Left ventricle myocardium inferior (tissue), 1 donor: ENCODE results near the gene SUSD1. TPM values are rescaled to one million over a fixed set of nuclear protein-coding genes. Genes with fewer than 3 reads are reported as not detected.

Experiments
- DNase-seq: peaks from one replicate; pipeline ENCODE4 v3.0.0-alpha.2; 2020
- H3K27ac ChIP-seq: fragments of 200-600 bp; replicated peaks from 2 replicates; pipeline ENCODE4 v1.8.0; 2021
- H3K27me3 ChIP-seq: fragments of 200-600 bp; 2 replicates; pipeline ENCODE4 v1.8.0; 2021; ENCODE audit warnings: low read depth
- H3K36me3 ChIP-seq: fragments of 200-600 bp; 2 replicates; pipeline ENCODE4 v1.8.0; 2021
- H3K4me1 ChIP-seq: fragments of 200-600 bp; 2 replicates; pipeline ENCODE4 v1.8.0; 2021
- H3K4me3 ChIP-seq: fragments of 200-600 bp; 2 replicates; pipeline ENCODE4 v1.8.0; 2021; ENCODE audit warnings: mild to moderate bottlenecking, moderate library complexity
- H3K9me3 ChIP-seq: fragments of 200-600 bp; replicated peaks from 2 replicates; pipeline ENCODE4 v1.8.0; 2021
- CTCF ChIP-seq: fragments of 200-600 bp; IDR thresholded peaks from 2 replicates; pipeline ENCODE4 v1.8.0; 2021; ENCODE audit warnings: antibody characterized with exemption, mild to moderate bottlenecking, borderline replicate concordance
- intact Hi-C: fragments of 100-400 bp; cut with micrococcal nuclease; formaldehyde crosslinking; loops from one replicate; pipeline ENCODE4 v1.11.0; 2022
- total RNA-seq: library from RNA; stranded (reverse); fragmentation: NEBNext Ultra II Directional; extraction: Animal tissue kit (Norgen Biotek cat#: 25700); gene quantifications from one replicate; pipeline ENCODE4 v1.2.1, GENCODE V29; 2021
- donor health status: DM: no; HTN: yes; CAD: no; lungs with severe emphysema.

Gene SUSD1
- total RNA-seq, 1 donor from 2014 or later = 5.1 TPM

GRCh38 chr9:112149211-112149610, 25.9 kb downstream of the SUSD1 start:
- Histone ChIP-seq H3K27ac (no peak overlapping the region), H3K4me3 (no peak overlapping the region), H3K4me1 (no peaks in the 10 kb centered on the region), H3K9me3 (no peaks in the 10 kb centered on the region), H3K36me3 (peaks cover 12% of the 10 kb centered on the region), H3K27me3 (no peaks in the 10 kb centered on the region)
- no peak for DNase-seq
- intact Hi-C loops = no loop called here
- TF ChIP-seq CTCF = no peak

DNA sequence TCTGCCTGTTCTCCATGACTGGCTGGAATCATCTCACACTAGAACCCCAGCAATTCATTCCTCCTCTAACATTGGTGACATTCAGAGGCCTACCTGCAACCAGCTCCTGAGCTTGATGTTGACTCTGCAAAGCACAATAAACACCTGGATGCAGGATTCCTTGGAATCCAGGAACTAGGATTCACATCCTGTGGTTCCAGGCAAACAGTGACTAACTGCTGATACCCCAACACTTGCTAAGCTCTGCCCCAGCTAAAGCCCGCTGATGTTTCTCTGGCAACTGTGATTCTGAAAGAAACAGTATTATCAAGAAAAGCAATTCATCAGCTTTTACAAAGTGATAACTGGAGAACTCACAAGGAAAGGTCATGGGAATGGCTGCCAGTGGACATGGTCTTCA, 29.2 kb downstream of the SUSD1 start:
- Histone ChIP-seq H3K4me1 (no peaks in the 10 kb centered on the region), H3K27me3 (no peaks in the 10 kb centered on the region), H3K36me3 (peaks cover 17% of the 10 kb centered on the region), H3K27ac (no peak overlapping the region), H3K9me3 (no peaks in the 10 kb centered on the region), H3K4me3 (no peak overlapping the region)
- intact Hi-C loops = no loop called here
- no peak for DNase-seq
- no peak for TF ChIP-seq CTCF

DNA sequence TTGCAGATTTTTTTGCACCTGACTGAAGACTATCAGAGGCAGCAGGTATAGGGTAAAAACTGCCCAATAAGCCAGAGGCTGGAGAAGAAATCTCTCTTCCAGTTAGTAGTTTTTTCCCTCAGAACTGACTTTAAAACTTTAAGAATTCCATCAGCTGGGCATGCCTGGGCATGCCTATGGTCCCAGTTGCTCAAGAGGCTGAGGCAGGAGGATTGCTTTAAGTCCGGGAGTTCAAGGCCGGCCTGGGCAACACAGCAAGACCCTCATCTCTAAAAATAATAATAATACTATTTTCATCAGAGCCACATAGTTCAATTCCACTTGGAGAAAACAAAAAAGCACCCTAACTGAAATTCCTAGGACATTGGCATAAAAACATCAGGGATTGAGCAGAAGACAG, 30.3 kb downstream of the SUSD1 start:
- Histone ChIP-seq H3K4me1 (no peaks in the 10 kb centered on the region), H3K27ac (no peak overlapping the region), H3K4me3 (no peak overlapping the region), H3K9me3 (no peaks in the 10 kb centered on the region), H3K27me3 (no peaks in the 10 kb centered on the region), H3K36me3 (peaks cover 18% of the 10 kb centered on the region)
- DNase-seq = no peak
- intact Hi-C loops = no loop called here
- TF ChIP-seq CTCF = no peak

DNA sequence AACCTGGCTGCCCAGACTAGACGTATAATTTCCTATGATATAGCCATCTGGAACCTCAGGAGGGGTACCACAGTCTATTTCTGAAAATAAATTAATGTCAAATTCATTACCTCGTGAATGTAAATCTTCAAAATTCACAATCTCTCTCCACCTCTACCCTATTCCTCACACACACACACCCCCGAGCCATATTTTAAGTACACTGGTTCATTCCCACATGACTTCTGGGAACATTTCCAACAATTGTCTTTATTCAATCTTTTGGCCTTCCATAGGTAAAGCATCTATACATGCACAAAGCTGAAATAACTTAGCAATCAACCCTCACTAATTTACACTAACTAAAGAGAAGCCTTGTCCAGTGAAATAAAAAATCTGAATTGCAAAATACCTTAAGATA, 32.7 kb downstream of the SUSD1 start:
- no peak overlapping the region for H3K4me3 ChIP-seq
- no peaks in the 10 kb centered on the region for H3K4me1 ChIP-seq
- intact Hi-C loops = no loop called here
- peaks cover 18% of the 10 kb centered on the region for H3K36me3 ChIP-seq
- no peak overlapping the region for H3K27ac ChIP-seq
- no peaks in the 10 kb centered on the region for H3K27me3 ChIP-seq
- TF ChIP-seq CTCF = no peak
- no peaks in the 10 kb centered on the region for H3K9me3 ChIP-seq
- no peak for DNase-seq

DNA sequence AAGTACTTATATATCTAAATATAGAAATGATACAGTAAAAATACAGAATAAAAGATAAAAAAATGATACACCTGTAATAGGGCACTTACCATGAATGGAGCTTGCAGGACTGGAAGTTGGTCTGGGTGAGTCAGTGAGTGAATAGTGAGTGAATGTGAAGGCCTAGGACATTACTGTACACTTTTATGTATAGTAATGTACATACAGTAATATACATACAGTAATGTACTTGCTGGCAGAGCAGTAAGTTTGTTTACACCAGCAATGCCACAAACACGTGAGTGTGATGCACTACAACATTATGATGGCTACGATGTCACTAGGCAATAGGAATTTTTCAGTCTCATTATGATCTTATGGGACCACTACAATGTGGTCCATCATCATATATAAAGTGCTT, 34.2 kb downstream of the SUSD1 start:
- peaks cover 6% of the 10 kb centered on the region for H3K36me3 ChIP-seq
- no peaks in the 10 kb centered on the region for H3K27me3 ChIP-seq
- no peaks in the 10 kb centered on the region for H3K9me3 ChIP-seq
- no peak overlapping the region for H3K27ac ChIP-seq
- intact Hi-C loops = no loop called here
- TF ChIP-seq CTCF = no peak
- H3K4me1 ChIP-seq = no peaks in the 10 kb centered on the region
- H3K4me3 ChIP-seq = no peak overlapping the region
- DNase-seq = no peak

DNA sequence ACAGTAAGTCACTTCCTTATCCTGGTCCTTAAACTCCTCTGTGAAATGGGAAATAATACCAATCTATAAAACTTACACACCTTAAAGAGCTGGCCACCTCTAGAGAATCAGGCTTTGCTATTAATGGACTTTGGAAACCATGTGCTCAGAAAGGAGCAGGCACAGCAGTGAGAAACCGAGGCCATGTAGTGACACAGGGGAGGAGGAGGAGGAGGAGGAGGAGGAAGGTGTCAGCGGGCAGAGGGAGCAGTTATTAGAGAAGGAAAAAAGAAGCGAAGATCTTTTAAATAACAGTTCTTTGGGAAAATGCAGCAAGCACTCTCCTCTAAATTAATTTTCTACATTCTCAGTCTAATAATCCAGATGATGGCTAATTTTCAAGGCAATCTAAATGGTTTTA, 38.0 kb downstream of the SUSD1 start:
- Histone ChIP-seq H3K4me3 (no peak overlapping the region), H3K9me3 (peaks cover 9% of the 10 kb centered on the region), H3K27ac (no peak overlapping the region), H3K27me3 (no peaks in the 10 kb centered on the region), H3K36me3 (peaks cover 18% of the 10 kb centered on the region), H3K4me1 (no peaks in the 10 kb centered on the region)
- intact Hi-C loops = no loop called here
- TF ChIP-seq CTCF = no peak
- no peak for DNase-seq
